Left kidney (tissue), 2 donors: ENCODE measurements around the gene LTV1. TPM values are rescaled to one million over a fixed set of nuclear protein-coding genes. Genes with fewer than 3 reads are reported as not detected.

Experiments used
- DNase-seq: peaks from one replicate; pipeline ENCODE4 v3.0.0-alpha.2; 2013
- polyA plus RNA-seq: library from polyadenylated mRNA; unstranded; fragments of 120-200 nt; gene quantifications from one replicate; pipeline ENCODE4 v1.2.1, GENCODE V29; 2013; ENCODE audit not compliant: insufficient read length

The LTV1 gene
- polyA plus RNA-seq, 1 donor: 48.2 TPM

- no peak for DNase-seq
These were observed 41.2 kb downstream of the LTV1 start for GRCh38 chr6:143884216-143884900.

- DNase-seq: no peak
These were observed 42.0 kb downstream of the LTV1 start for GRCh38 chr6:143885116-143885515.

- no peak for DNase-seq
These were observed 51.5 kb downstream of the LTV1 start for GRCh38 chr6:143894655-143895054.

- no peak for DNase-seq
These were observed 53.2 kb downstream of the LTV1 start for GRCh38 chr6:143896126-143896860.

GRCh38 chr6:143900358-143900757 is 57.2 kb downstream of the LTV1 start:
- no peak for DNase-seq

- peak; percentile 85 for DNase-seq
These were observed 59.0 kb downstream of the LTV1 start for GRCh38 chr6:143901885-143902750.

GRCh38 chr6:143902827-143903226 is 59.7 kb downstream of the LTV1 start:
- no peak for DNase-seq

- no peak for DNase-seq
These were observed 67.9 kb downstream of the LTV1 start for GRCh38 chr6:143911028-143911427.

GRCh38 chr6:143912671-143913070 is 69.5 kb downstream of the LTV1 start:
- no peak for DNase-seq

Other genes starting within 250 kb of the LTV1 start
- 42.4 TPM for gene PHACTR2, start 165.4 kb upstream of the LTV1 start, polyA plus RNA-seq
- not detected for gene ZC2HC1B, start 21.1 kb downstream of the LTV1 start, polyA plus RNA-seq
- 124 TPM for gene PLAGL1, start 164.9 kb downstream of the LTV1 start, polyA plus RNA-seq